Measurements from ENCODE around the gene DOCK7. TPM values are rescaled to one million over a fixed set of nuclear protein-coding genes. Genes with fewer than 3 reads are reported as not detected.
"Not testable (repeated sequence)": the region's sequence is repeated elsewhere in the genome, so short reads cannot be mapped to it uniquely, and the experiment has no call there.

Gene DOCK7
- total RNA-seq, 1 donor from 2014 or later, result 73.1 TPM

DNA sequence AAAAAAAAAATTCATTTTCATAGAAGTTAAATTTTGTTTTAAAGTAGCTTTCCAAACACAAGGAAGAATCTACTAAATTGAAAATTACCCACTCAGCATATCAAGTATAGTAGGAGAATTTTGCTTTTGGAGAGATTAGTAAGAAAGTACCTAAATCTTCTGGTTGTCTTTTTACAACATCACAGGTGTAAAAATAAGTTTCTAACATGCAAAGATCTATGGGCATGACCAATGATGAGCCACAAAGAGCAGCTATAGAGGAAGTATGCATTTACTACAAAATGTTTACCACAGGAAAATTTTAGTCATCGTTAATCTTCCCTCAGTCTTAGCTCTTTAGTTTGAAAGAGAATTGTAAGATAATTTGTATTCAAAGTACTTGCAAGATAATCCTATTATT is 62.8 kb downstream of the DOCK7 start:
- H3K27ac Mint-ChIP-seq, result no peak overlapping the region
- no peaks in the 10 kb centered on the region for H3K4me1 Mint-ChIP-seq (ENCODE audit: low read depth)
- no peaks in the 10 kb centered on the region for H3K27me3 Mint-ChIP-seq
- H3K36me3 Mint-ChIP-seq (ENCODE audit: insufficient read depth), result peaks cover 18% of the 10 kb centered on the region
- TF ChIP-seq, protein P1, sequence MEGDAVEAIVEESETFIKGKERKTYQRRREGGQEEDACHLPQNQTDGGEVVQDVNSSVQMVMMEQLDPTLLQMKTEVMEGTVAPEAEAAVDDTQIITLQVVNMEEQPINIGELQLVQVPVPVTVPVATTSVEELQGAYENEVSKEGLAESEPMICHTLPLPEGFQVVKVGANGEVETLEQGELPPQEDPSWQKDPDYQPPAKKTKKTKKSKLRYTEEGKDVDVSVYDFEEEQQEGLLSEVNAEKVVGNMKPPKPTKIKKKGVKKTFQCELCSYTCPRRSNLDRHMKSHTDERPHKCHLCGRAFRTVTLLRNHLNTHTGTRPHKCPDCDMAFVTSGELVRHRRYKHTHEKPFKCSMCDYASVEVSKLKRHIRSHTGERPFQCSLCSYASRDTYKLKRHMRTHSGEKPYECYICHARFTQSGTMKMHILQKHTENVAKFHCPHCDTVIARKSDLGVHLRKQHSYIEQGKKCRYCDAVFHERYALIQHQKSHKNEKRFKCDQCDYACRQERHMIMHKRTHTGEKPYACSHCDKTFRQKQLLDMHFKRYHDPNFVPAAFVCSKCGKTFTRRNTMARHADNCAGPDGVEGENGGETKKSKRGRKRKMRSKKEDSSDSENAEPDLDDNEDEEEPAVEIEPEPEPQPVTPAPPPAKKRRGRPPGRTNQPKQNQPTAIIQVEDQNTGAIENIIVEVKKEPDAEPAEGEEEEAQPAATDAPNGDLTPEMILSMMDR (IDR thresholded peaks at IDR 0.05; ENCODE audit: unreplicated experiment), result no peak
- DNase-seq (ENCODE audit: low spot score, unreplicated experiment), result no peak
- no peaks in the 10 kb centered on the region for H3K9me3 Mint-ChIP-seq (ENCODE audit: low read depth)
- H3K4me3 Mint-ChIP-seq (ENCODE audit: low read depth), result no peak overlapping the region

DNA sequence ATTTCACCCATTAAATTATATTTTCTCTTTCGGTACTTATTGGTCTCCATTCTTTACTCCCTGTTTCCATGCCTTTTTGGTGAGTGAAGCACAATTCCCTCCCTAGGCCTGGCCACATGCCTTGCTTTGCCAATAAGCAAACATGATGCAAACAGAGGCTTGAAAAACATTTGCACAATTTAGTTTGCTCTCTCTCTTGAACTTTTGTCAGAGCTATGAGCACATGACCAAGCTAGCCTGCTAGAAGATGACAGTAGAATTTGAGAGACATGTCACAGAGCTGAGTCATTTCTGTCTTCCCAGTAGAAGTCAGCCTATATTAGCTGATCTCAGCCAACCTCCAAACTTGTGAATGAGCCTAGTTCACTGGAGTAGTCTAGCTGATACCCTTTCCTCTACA is 66.3 kb downstream of the DOCK7 start:
- H3K4me1 Mint-ChIP-seq (ENCODE audit: low read depth), result no peaks in the 10 kb centered on the region
- no peaks in the 10 kb centered on the region for H3K27me3 Mint-ChIP-seq
- H3K9me3 Mint-ChIP-seq (ENCODE audit: low read depth), result no peaks in the 10 kb centered on the region
- TF ChIP-seq, protein P1 (IDR thresholded peaks at IDR 0.05; ENCODE audit: unreplicated experiment), result no peak
- peaks cover 19% of the 10 kb centered on the region for H3K36me3 Mint-ChIP-seq (ENCODE audit: insufficient read depth)
- peak overlapping the region; percentile 11 for H3K27ac Mint-ChIP-seq
- no peak overlapping the region for H3K4me3 Mint-ChIP-seq (ENCODE audit: low read depth)
- no peak for DNase-seq (ENCODE audit: low spot score, unreplicated experiment)

DNA sequence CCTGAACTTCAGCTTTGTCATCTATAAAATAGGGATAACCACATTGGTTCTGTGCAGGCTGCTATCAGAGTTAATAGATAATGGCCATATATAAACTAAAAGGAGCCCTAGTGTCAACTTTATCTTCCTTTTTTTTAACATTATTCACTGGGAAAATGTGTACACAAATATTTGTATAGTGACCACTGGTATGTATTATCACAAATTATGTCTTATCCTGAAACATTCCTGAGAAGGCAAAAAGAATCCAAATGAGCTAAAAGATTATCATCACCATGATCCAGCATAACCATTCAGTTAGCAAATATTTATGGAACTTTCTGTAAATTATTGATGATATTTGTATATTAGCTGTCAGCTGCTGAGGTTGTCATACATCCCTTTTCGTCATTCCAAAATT is 74.3 kb downstream of the DOCK7 start:
- Mint-ChIP-seq H3K27me3 (no peaks in the 10 kb centered on the region), H3K4me3 (ENCODE audit: low read depth) (peak overlapping the region; percentile 9), H3K36me3 (ENCODE audit: insufficient read depth) (peaks cover 21% of the 10 kb centered on the region), H3K9me3 (ENCODE audit: low read depth) (no peaks in the 10 kb centered on the region), H3K27ac (no peak overlapping the region), H3K4me1 (ENCODE audit: low read depth) (peaks cover 15% of the 10 kb centered on the region)
- TF ChIP-seq, protein P1 (IDR thresholded peaks at IDR 0.05; ENCODE audit: unreplicated experiment), result no peak
- no peak for DNase-seq (ENCODE audit: low spot score, unreplicated experiment)

DNA sequence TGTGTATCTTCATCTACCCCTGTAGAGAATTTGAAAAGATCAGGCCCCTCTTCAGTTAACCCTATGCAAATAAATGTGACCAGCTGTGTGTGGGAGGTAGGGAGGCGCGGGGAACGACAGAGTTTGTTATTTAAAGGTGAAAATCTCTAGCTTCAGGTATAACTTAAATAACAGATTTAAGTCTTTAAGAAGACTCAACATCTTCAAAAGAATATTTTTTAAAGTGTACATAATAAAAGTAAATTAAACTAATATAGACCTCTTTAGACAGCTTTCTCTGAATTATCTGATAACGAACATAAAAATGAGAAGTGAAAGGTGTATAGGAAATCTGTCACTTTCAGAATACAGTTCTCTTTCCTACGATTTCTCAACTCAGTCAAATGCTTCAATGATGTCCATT is 74.9 kb downstream of the DOCK7 start:
- H3K36me3 Mint-ChIP-seq (ENCODE audit: insufficient read depth), result peaks cover 21% of the 10 kb centered on the region
- DNase-seq (ENCODE audit: low spot score, unreplicated experiment), result no peak
- no peak overlapping the region for H3K27ac Mint-ChIP-seq
- no peak overlapping the region for H3K4me3 Mint-ChIP-seq (ENCODE audit: low read depth)
- no peaks in the 10 kb centered on the region for H3K9me3 Mint-ChIP-seq (ENCODE audit: low read depth)
- TF ChIP-seq, protein P1 (IDR thresholded peaks at IDR 0.05; ENCODE audit: unreplicated experiment), result no peak
- H3K4me1 Mint-ChIP-seq (ENCODE audit: low read depth), result peaks cover 15% of the 10 kb centered on the region
- H3K27me3 Mint-ChIP-seq, result no peaks in the 10 kb centered on the region

DNA sequence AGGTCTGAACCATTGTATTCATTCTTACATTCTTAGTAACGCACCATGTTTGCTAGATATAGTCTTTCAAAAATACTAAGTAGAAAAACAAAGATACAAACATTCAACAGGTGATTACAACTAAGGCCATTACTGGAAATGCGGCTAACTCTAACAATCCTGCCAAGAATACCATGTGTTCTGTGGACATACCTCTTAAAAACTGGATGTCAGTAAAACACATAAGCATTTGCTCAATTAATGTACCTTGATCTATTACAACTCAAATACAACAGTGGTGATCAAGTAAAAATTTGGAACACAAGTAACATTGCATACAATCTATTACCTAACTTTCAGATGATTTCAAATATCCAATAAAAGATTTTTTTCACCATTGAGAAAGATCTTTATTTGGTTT is 75.4 kb downstream of the DOCK7 start:
- no peaks in the 10 kb centered on the region for H3K27me3 Mint-ChIP-seq
- peaks cover 15% of the 10 kb centered on the region for H3K4me1 Mint-ChIP-seq (ENCODE audit: low read depth)
- no peak for DNase-seq (ENCODE audit: low spot score, unreplicated experiment)
- no peak overlapping the region for H3K27ac Mint-ChIP-seq
- H3K36me3 Mint-ChIP-seq (ENCODE audit: insufficient read depth), result peaks cover 17% of the 10 kb centered on the region
- H3K4me3 Mint-ChIP-seq (ENCODE audit: low read depth), result no peak overlapping the region
- TF ChIP-seq, protein P1 (IDR thresholded peaks at IDR 0.05; ENCODE audit: unreplicated experiment), result no peak
- no peaks in the 10 kb centered on the region for H3K9me3 Mint-ChIP-seq (ENCODE audit: low read depth)

DNA sequence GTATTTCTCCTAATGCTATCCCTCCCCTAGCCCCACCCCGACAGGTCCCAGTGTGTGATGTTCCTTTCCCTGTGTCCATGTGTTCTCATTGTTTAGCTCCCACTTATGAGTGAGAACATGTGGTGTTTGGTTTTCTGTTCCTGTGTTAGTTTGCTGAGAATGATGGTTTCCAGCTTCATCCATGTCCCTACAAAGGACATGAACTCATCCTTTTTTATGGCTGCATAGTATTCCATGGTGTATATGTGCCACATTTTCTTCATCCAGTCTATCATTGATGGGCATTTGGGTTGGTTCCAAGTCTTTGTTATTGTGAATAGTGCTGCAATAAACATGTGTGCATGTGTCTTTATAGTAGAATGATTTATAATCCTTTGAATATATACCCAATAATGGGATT is 77.6 kb downstream of the DOCK7 start:
- peaks cover 15% of the 10 kb centered on the region for H3K4me1 Mint-ChIP-seq (ENCODE audit: low read depth)
- H3K9me3 Mint-ChIP-seq (ENCODE audit: low read depth); DNase-seq (ENCODE audit: low spot score, unreplicated experiment); H3K27me3 Mint-ChIP-seq; H3K4me3 Mint-ChIP-seq (ENCODE audit: low read depth); H3K27ac Mint-ChIP-seq: not testable (repeated sequence)
- H3K36me3 Mint-ChIP-seq (ENCODE audit: insufficient read depth), result peaks cover 17% of the 10 kb centered on the region
